ENCODE measurements around the gene TSHZ3. TPM values are rescaled to one million over a fixed set of nuclear protein-coding genes. Genes with fewer than 3 reads are reported as not detected.

Gene TSHZ3
- total RNA-seq, 1 experiment from 2014 or later = 5.4 TPM

DNA sequence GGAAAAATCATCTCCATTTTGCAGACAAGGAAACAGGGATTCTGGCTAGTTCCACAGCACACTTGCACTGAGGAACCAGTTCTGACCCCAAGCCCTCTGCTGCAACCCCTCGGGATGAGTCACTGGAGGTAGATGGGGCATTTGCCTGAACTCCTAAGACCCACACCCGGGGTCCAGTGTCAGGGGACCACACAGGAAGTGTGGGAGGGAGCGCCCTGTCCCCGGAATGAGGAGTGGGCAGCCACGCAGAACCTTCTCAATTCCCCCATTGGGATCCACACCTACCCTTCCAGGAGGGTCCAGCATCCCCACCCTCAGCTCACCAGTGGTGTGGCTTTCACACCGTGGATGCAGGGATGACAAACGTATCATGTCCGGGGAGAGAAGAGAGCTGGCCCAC lies 62.7 kb downstream of the TSHZ3 start:
- no peak for DNase-seq (ENCODE audit: low spot score)

DNA sequence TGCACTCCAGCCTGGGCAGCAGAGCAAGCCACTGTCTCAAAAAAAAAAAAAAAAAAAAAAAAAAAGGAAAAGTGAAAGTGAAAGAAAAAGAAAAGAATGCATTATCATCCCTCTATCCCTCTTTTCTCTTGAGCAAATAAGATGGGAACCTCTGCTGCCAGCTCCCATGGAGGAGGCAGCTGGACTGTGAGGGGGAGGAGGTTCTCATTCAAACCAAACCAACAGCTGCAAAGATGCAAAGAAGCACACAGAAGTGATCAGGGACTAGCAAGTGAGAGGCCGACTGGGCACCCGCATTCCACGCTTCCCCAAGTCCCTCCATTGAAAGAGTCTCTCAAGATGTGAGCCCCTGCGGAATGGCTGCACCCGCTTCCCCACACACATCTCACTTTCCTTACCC lies 63.5 kb downstream of the TSHZ3 start:
- peak; percentile 54 for DNase-seq (ENCODE audit: low spot score)

DNA sequence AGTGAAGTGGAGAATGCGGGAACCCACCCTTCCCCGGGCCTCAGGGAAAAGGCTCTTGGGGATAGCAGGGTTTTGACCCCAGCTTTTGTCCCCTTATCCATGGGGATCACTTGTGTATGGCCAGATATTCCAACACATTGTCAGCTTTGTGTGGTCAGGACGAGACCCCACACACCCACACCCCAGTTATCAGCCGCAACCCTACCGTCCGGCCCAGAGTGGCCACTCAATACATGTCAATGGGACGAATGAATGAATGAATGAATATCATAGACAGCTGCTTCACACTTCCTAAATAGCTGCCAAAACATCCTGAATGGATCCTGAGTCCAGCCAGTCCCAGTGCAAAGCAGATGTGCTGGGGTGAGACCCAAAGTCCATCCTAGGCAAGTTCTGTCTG lies 64.6 kb downstream of the TSHZ3 start:
- DNase-seq (ENCODE audit: low spot score) = no peak

DNA sequence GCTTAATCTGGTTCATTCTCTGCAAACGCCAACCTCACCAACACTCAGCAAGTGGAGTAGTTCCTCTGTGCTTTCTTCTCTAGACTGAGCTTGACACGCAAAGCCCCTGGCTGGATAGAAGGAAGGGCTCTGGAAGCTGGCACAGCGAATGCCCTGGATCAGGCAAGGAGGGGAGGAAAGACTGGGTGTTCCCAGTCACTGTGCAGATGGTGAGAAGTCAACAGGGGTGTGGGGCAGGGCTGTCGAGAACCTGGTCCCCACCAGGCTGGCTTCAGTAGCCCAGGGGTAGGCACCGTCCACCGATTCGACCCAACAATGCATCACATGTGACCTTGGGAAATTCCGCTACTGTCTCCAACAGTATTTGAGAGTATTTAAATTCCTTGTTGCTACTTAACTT lies 65.5 kb downstream of the TSHZ3 start:
- DNase-seq (ENCODE audit: low spot score) = no peak

DNA sequence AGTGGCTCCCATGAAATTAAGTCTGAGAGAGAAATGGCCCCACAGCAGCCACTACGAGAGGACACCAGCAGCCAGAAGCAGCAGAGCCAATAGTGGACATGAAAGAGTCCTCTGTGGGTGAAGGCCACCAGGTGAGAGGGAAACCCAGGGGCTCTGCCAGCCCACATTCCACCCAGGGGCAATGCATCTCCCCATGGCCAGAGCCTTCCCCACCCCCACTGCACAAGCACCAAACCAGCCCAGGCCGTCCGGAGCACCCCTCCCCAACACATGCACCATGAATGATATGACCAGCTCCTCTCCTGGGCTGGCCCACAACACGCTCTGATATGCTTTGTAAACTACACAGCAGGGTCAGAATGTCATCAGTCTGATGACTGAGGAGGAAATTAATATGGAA lies 66.9 kb downstream of the TSHZ3 start:
- no peak for DNase-seq (ENCODE audit: low spot score)

DNA sequence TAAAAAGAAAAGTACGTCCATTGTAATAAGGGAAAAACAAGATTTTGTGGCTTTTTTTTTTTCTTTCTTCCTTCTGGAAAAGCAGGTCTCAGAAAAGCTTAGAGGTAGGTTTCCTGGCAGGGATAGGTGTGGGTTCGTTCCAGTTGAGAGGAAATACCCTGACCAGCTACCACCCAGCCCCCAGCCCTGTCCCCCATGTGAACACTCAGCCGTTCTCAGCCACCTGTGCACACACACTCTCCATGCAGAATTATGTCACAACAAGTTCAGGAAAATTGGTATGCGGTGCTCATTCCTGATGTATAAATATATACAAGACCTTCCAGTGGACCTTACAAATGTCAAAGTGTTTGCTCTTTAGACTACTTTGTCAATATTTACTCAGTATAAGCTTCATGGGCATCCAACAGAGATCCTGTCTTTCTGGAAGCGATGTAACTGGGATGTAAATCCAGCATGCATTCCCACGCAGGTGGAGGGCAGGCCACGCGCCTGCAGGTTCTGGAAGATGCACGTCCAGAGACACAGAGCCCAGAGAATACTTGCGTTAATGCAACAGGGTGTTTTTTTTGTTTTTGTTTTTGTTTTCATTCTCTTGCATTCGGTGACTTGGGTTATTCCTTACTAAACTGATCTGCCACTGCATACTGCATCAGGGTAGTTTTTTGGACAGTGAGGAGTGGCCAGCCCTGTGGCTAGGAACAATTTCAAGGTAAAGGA lies 68.8 kb downstream of the TSHZ3 start:
- DNase-seq (ENCODE audit: low spot score) = no peak

DNA sequence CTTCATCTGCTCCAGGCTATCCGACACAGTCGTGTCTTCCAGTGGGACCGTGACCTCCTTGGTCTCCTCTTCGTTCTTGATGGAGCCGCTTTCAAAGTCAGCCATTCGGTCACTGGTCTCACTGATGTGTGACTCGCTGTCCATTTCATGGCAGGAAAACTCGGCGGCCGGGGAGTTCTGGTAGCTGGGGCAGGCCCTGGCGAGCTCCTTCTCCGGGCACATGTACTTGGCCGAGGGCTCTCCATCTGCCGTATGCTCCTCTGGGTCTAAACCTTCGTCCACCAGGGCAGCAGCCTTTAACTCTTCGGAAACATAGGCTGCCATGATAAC lies 69.8 kb downstream of the TSHZ3 start:
- no peak for DNase-seq (ENCODE audit: low spot score)

DNA sequence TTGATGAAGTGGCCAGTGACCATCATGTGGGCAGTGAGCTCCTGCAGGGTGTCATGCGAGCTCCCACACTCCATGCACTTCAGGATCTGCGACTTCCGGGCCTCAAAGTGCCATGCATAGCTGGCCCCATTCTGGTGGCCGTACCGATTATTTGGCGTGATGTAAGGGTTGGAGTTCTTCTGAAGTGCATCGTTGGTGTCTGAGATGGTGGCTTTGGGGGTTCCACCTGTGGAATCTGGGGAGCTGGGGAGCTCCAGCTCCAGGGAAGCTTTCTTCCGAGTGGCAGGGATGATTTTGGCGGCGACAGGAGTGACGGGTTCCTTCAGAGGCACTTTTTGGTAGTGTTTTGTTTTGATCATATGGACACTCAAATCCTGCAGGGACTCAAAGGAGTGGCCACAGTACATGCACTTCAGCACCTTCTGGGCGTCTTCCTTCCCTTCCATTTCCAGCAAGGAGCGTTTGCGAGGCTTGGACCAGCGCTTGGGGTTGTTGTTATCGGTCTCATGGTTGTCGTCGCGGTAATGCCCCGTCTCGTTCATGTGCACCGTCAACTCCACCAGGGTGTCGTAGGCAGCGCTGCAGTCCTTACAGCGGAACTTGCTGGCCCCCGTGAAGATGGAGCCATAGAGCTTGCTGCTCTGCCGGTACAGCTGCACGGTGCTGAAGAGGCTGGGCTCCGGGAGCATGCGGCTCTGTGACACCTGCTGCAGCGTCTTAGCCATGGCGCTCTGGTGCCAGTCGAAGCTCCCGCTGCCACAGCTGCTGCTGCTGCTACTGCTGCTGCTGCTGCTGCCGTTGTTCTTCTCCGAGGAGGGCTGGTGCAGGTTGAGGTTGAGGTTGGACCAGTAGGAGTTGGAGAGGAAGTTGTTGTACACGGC lies 70.4 kb downstream of the TSHZ3 start:
- no peak for DNase-seq (ENCODE audit: low spot score)

DNA sequence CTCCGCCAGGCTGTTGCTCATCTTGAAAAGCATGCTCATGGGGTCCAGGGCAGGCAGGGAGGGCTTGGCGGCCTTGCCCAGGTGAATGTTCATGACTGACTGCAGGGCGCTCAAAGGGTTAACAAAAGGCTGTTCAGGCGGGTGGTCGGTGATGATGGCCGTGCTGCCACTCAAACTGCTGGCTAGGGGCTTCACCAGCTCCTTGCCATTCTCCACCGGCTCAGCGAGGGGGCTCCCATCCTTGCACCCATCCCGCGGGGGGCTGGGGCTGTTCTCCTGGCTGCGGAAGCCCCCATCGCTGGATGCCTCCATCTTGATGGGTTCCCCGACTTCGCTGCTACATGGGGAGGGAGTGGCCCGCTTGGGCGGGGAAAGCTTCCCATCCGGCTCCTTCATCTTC lies 71.7 kb downstream of the TSHZ3 start:
- DNase-seq (ENCODE audit: low spot score) = no peak

DNA sequence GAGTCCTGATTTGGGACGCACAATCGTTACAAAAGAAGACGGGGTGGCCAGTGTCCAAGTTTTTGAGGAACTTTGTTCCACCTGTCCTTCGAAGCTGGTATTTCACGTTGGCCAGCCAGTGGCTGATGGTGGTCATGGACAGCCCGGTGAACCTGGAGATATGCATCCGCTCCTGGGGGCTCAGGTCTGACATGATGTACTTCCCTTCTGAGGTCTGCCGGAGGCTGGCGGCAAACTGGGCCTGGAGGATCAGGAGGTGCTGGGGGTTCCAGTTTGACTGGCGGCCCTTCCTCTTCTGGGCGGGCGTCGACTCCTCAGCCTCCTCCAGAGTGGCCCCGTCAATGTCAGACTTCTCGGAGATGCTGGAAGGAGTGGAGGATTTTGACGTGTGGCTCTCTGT lies 72.4 kb downstream of the TSHZ3 start:
- no peak for DNase-seq (ENCODE audit: low spot score)

DNA sequence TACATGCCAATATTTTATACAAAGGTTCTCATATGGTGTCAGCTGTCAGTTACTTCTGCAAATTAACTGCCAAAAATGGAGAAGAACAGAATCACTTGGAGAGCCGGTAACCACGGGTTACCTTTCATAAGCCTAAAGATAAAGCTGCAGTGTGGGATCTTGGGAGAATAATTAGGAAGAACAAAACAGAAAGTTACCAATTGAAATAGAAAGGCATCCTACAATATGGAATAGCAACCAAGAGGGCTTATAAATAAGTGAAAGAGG lies 74.2 kb downstream of the TSHZ3 start:
- no peak for DNase-seq (ENCODE audit: low spot score)

DNA sequence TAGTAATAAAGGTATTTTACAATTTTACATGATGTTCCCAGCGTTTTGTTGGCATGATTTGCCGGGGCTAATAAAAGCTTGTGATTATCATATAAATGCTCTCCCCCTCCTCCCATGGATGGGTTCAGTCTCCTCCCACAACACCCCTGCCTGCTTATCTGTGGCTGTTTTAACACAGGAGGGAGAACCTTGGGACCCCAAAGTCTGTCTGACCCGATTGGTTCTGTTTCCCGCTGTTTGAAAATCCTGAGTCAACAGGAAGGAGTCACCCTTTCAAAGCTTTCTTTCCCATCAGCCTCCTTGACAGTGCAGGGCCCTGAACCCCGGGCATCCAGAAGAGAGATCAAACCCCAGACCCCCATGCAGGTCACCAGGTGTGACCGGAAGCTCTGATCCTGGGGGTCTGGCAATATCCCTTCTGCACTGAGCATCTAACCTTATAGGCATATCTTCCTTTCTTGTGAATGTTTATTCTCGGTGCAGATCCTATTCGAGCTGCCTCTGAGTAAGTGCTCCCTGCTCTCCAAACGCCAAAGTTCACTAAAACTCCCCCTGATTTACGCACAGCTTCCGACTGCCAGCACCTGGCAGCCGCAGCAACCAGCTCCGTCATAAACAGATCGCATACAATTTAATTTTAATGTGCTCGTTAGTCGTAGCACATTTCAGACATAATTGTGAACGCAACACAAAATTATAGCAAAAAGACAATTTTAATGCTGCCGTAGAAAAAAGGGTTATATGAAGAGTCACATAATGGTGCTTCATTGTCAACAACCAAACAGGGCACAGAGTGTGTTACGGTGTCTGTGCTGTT lies 74.8 kb downstream of the TSHZ3 start:
- DNase-seq (ENCODE audit: low spot score) = no peak

DNA sequence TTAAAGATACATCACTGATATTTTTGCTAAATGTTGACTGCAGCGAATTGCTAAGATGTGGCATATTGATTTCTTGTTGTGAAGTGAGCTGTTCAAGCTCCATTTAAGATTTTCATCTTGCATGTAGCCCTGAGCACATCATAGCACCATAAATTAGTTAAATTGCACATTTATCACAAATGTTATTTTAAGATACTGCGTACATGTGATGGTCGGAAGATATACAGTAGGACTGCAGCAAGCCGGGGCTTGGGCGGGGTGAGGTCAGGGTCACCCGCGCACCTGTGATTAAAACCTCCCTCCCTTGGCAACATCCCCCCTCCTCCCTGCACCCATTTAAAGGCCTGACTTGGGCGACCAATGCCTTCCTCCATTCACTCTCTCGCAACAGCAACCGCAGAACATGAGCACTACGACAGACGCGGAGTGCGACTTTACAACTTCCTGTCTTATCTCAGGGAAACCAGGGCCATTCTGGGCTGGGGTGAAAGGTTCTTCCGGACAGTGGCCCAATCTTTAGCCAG lies 76.6 kb downstream of the TSHZ3 start:
- no peak for DNase-seq (ENCODE audit: low spot score)

DNA sequence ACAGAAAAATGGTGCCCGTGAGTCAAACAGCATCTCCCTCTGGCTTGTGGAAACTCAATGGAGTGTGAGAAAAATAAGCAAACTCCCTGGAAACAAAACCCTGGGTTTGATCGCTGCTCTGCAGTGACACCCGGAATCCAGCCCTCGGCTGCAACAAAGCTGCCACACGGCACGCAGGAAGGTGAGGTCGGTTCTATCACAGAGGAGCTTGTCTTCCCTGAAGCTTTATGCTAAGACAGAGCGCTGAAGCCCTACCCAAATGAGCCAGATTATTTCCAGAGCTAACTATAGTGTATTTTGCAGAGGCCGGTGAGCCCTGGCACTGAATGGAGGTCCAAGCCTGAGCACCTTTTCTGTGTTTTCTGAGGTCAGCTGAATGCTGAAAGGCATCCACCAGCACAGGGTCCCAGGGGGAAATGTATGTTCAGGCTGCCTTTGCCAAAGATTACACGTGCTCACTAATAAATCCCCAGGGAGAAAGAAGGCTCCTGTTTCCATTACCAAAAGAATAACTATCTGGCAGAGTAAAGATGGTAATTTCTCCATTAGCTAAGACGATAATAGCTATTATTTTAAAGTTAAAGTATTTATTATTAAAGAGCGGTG lies 77.8 kb downstream of the TSHZ3 start:
- no peak for DNase-seq (ENCODE audit: low spot score)

DNA sequence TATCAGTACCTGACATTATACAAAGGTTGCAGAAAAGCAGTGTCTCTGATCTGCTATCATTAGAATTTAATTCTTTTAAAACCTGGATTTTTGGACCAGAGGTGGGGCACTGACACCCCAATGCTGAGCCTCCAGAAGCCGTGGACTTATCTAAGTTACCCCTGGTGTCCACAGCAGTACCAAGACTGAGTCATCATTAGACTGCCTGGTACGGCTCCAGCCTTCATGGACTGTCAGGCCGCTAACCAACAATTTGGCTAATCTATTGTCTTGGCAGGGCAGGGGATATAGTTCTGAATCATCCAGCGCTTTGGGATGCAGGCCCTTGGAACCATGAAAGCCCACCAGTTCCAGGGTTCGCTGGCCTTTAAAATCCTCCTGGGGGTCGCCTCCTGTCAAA lies 78.3 kb downstream of the TSHZ3 start:
- no peak for DNase-seq (ENCODE audit: low spot score)

DNA sequence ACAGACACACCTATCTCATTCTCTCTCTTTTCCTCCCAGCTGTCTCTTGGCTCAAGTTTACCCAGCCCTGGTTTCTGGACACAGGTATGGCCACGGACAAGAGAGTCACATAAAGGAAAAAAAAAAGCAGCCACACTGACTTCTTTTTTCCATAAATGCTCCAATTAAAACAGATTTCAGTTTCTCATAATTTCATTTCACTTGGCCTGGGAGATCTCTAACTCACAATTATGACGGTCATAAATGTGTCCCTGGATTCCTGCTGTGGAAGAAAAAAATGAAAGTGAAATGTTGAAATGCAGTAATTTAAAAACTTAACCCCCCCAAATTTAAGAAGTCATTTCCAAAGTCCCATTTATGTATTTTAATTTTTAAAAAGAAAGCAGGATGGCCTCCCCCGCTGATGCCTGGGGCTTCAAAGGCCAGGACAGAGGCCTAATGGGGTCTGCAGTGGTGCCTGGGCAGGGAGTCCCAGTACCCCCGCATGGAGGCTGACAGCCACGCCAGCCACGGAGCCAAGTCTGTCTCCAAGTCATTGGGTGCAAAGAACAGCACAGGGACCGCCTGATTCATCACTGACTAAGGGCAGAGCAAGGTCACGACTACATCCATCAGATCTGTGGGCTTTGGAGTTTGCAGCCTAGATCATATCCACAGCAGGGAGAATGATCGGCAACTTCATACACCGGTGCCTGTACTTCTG lies 79.7 kb downstream of the TSHZ3 start:
- no peak for DNase-seq (ENCODE audit: low spot score)

DNA sequence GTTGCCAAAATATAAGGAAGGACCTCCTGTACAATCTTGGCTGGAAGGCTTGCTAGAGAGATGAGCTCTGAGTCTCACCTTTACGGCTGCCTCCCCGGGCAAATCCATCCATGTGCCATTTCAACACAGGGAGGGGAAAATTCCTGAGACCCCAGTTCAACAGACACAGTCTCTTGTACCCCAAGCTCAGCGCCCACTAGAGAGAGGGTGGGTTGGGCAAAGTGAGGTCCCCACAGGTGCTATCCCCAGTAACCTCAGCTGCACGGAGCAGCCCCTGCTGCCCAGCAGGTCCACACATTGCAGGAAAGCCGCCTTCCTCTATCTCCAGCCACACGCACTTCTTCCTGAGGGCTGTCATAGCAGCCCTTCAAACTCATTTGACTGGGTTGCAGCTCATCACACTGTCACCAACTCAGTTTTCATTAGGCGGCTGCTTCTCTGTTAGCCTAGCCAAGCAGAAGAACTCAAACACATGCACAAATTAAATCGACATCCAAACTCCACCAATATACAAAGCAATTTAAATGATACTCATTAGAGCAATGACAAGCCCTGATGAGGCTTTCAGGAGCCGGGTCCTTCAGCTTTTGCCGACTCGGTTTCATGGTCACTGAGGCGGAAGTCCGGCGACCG lies 80.4 kb downstream of the TSHZ3 start:
- DNase-seq (ENCODE audit: low spot score) = no peak

DNA sequence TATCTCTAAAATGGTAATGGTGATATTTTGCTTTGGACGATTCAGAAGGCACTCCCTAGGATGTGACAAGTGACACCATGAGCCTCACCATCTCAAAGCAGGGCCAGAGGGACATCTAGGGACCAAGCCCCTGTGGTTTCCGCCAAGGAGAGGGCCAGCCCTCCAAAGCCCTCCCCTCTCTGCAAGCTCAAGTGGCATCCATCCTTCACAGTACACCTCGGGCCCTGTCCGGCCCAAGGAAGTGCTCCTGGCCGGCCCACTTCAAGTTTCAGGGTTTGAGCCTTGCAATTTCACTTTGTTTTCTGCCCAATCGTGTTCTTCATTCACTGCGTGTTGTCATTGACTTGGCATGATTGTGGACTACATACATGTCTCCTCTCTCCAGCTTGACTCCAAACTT lies 82.5 kb downstream of the TSHZ3 start:
- no peak for DNase-seq (ENCODE audit: low spot score)

DNA sequence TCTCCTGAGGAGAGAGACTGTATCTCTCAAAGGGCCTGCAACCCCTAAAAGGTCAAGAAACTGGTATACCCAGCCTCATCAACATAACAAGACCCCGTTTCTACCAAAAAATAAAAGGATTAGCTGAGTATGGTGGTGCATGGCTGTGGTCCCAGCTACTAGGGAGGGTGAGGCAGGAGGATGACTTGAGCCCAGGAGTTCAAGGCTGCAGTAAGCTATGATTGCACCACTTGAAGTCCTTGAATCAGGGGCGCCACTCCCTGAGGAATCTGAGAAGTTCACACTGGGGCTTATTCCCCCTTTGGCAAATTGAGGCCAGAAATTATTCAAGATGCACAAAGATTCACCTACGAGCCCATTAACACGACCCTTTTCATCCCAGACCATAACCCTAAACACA lies 83.0 kb downstream of the TSHZ3 start:
- no peak for DNase-seq (ENCODE audit: low spot score)

DNA sequence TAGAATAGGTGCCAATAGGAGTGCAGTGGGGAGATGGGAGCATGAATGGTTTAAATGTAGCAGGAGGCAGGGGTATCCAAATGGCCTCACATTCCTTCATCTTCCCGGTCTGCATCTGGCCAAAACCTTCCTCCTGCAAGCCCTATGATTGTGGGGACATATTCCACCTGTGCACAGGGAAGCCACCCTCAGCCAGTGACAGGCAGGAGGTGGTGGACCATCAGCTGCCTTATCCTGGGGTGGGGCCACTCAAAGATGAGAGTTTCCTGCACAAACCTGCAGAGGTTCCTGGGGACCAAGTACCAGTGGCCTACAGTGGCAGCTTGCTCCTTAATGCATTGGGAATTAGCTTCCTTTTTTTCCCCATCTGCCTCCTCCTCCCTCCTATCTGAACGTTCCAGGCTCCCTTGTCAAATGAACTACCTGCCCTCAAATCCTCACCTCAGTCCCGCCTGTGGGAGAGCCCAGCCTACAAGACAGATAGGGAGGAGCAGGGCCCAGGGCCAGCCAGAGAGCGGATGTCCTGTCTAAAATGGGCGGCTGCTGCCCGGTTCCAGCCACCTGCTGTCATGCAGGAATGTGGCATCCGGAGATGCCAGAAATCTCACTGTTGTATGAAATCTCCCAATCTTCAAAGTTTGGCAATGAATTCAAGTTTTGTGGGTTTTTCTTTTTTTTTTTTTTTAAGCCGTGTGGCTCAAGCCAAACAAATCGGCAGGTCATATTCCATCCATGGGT lies 85.0 kb downstream of the TSHZ3 start:
- no peak for DNase-seq (ENCODE audit: low spot score)
